HG03439 (cell line): Measurements from ENCODE around the gene ZMYND10.
A peak's percentile ranks its signal among the peaks of the same experiment; 100 is the strongest.

Experiments used
- ATAC-seq: cut with Tn5 transposase; IDR thresholded peaks from one replicate; pipeline ENCODE4 v1.9.1; 2021; ENCODE audit warnings: mild to moderate bottlenecking, moderate library complexity; ENCODE audit not compliant: unreplicated experiment

The ZMYND10 gene

GRCh38 chr3:50292159-50293078 is 53.1 kb downstream of the ZMYND10 start, which contains the start of gene IFRD2:
Gene IFRD2 (minus strand): TSS chr3:50292429. CDS start chr3:50292274, 155 bp downstream.
- peak; percentile 90 for ATAC-seq
